NB4 (cell line): ENCODE data around the gene SMARCA4.

Experiments used
- CTCF ChIP-seq: IDR thresholded peaks from one replicate; pipeline ENCODE4 v1.5.1; 2012; ENCODE audit warnings: low read depth, low read length
- MAX ChIP-seq: IDR thresholded peaks from 2 replicates; pipeline ENCODE4 v1.6.1; 2011; ENCODE audit warnings: low read depth, low read length
- MYC ChIP-seq: IDR thresholded peaks from 2 replicates; pipeline ENCODE4 v1.6.1; 2011; ENCODE audit warnings: low read depth, low read length
- POLR2A ChIP-seq: IDR thresholded peaks from 2 replicates; pipeline ENCODE4 v1.6.1; 2011; ENCODE audit warnings: mild to moderate bottlenecking; ENCODE audit not compliant: insufficient read length; ENCODE audit errors: extremely low read depth

- TF ChIP-seq POLR2A (no peak), CTCF (no peak), MYC (no peak), MAX (no peak)
These were observed 49.1 kb upstream of the SMARCA4 start for GRCh38 chr19:10911579-10912363.
